ENCODE data around the gene ZNF609. TPM values are rescaled to one million over a fixed set of nuclear protein-coding genes. Genes with fewer than 3 reads are reported as not detected.
A peak's percentile ranks its signal among the peaks of the same experiment; 100 is the strongest.

Gene ZNF609
- total and polyA plus RNA-seq, 10 of the 15 experiments (the other 5 are each of a cell fraction or from before 2014, with no cell fraction given): 5.1 to 35.3 (median 13.6) TPM

GRCh38 chr15:64596701-64597476 is 136.5 kb downstream of the ZNF609 start:
- H3K9me3 ChIP-seq (replicated peaks; ENCODE audit: control insufficient read depth, insufficient read depth, low read length): no peaks in the 10 kb centered on the region
- BruUV-seq (replicated peaks): no TSS peak
- peaks cover 51% of the 10 kb centered on the region for H3K79me2 ChIP-seq (ENCODE audit: control insufficient read depth, insufficient read depth, low read length)
- H3K27me3 ChIP-seq (replicated peaks in 1 of 2; ENCODE audit: control insufficient read depth in 2 of 2, insufficient read depth in 2 of 2, low read length in 1 of 2): no peaks in the 10 kb centered on the region
- FAIRE-seq (peak; percentile 27), ATAC-seq (peak; percentile 79), DNase-seq (ENCODE audit: low read depth, low spot score) (no peak)
- in situ Hi-C loops (cut with MboI) (no loop called here), intact Hi-C loops (cut with micrococcal nuclease; ENCODE audit: unreplicated experiment) (no loop called here)
- POLR2A ChIA-PET: interaction anchor here (0.5 to 2.6 kb wide), 13 partner anchors 9 to 212 kb away, joined by 3 to 8 read pairs (median 3); no protein-coding TSS in a partner anchor
- peak overlapping the region; percentile 87 for H3K4me2 ChIP-seq (ENCODE audit: control insufficient read depth, insufficient read depth)
- peaks cover 10% of the 10 kb centered on the region for H3K4me1 ChIP-seq (ENCODE audit: control insufficient read depth, insufficient read depth, low read length)
- CTCF ChIA-PET: interaction anchor here (0.8 to 2.2 kb wide), 7 partner anchors 15 to 131 kb away, joined by 3 to 4 read pairs (median 3); no protein-coding TSS in a partner anchor
- SMC1A ChIA-PET (ENCODE audit: uncharacterized antibody, unreplicated experiment): interaction anchor here (0.6 to 2.8 kb wide), 29 partner anchors 8 to 172 kb away, joined by 3 to 22 read pairs (median 4); no protein-coding TSS in a partner anchor
- H3K36me3 ChIP-seq (ENCODE audit: control insufficient read depth in 2 of 2, insufficient read depth in 2 of 2, low read length in 1 of 2): no peaks in the 10 kb centered on the region
- RAD21 ChIA-PET (ENCODE audit: unreplicated experiment): interaction anchor here (0.8 to 3.0 kb wide), 12 partner anchors 14 to 153 kb away, joined by 3 to 18 read pairs (median 4); no protein-coding TSS in a partner anchor
- peak overlapping the region; percentile 74 for H3K27ac ChIP-seq (ENCODE audit: control insufficient read depth, insufficient read depth)
- H3K9ac ChIP-seq (ENCODE audit: control insufficient read depth, insufficient read depth, low read length): peak overlapping the region; percentile 39
- WGBS (ENCODE audit: insufficient coverage, insufficient replicate concordance, low lambda C conversion rate, missing lambda C conversion rate): 13% methylated on average over 4 of the region's 4 CpGs
- H3K4me3 ChIP-seq: peak overlapping the region; percentile 53
- no peaks in the 10 kb centered on the region for H4K20me1 ChIP-seq (ENCODE audit: control insufficient read depth, insufficient read depth)
- TF ChIP-seq JUNB (IDR thresholded peaks at IDR 0.05) (no peak), BMI1 (IDR thresholded peaks at IDR 0.05; ENCODE audit: borderline replicate concordance) (peak; percentile 96), BHLHE40 (IDR thresholded peaks at IDR 0.05; ENCODE audit: borderline replicate concordance in 1 of 2, low read depth in 2 of 2, low read length in 1 of 2) (no peak), TBL1XR1 (IDR thresholded peaks at IDR 0.05; ENCODE audit: low read depth, low read length) (no peak), RCOR1 (conservative IDR thresholded peaks at IDR 0.05; ENCODE audit: low read depth, low read length) (no peak), HDAC6 (IDR thresholded peaks at IDR 0.05; ENCODE audit: unreplicated experiment) (no peak), GATAD2B (conservative IDR thresholded peaks at IDR 0.05; ENCODE audit: low read depth) (no peak)
- H2AFZ ChIP-seq (ENCODE audit: control insufficient read depth, low read depth, low read length): peak overlapping the region; percentile 25
